ENCODE data around the gene CCDC197. TPM values are rescaled to one million over a fixed set of nuclear protein-coding genes. Genes with fewer than 3 reads are reported as not detected.

Gene CCDC197
- total RNA-seq, 1 experiment from 2014 or later, result not detected

- TF ChIP-seq FOXK1 (CRISPR knock-in tag; IDR thresholded peaks at IDR 0.05), result no peak
- no peak for TF ChIP-seq ZNF263 (CRISPR knock-in tag; IDR thresholded peaks at IDR 0.05; ENCODE audit: low read depth)
- TF ChIP-seq CREM (CRISPR knock-in tag; IDR thresholded peaks at IDR 0.05), result no peak
- TF ChIP-seq ATF1 (CRISPR knock-in tag; IDR thresholded peaks at IDR 0.05), result no peak
- TF ChIP-seq ELF4 (CRISPR knock-in tag; IDR thresholded peaks at IDR 0.05; ENCODE audit: low read depth), result no peak
- TF ChIP-seq, protein P1, sequence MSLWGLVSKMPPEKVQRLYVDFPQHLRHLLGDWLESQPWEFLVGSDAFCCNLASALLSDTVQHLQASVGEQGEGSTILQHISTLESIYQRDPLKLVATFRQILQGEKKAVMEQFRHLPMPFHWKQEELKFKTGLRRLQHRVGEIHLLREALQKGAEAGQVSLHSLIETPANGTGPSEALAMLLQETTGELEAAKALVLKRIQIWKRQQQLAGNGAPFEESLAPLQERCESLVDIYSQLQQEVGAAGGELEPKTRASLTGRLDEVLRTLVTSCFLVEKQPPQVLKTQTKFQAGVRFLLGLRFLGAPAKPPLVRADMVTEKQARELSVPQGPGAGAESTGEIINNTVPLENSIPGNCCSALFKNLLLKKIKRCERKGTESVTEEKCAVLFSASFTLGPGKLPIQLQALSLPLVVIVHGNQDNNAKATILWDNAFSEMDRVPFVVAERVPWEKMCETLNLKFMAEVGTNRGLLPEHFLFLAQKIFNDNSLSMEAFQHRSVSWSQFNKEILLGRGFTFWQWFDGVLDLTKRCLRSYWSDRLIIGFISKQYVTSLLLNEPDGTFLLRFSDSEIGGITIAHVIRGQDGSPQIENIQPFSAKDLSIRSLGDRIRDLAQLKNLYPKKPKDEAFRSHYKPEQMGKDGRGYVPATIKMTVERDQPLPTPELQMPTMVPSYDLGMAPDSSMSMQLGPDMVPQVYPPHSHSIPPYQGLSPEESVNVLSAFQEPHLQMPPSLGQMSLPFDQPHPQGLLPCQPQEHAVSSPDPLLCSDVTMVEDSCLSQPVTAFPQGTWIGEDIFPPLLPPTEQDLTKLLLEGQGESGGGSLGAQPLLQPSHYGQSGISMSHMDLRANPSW (CRISPR knock-in tag; conservative IDR thresholded peaks at IDR 0.05; ENCODE audit: low read depth), result no peak
- no peak for TF ChIP-seq NR1H2 (CRISPR knock-in tag; IDR thresholded peaks at IDR 0.05)
- no peak for TF ChIP-seq JAZF1 (CRISPR knock-in tag; IDR thresholded peaks at IDR 0.05)
- no peak for TF ChIP-seq CREB1 (CRISPR knock-in tag; IDR thresholded peaks at IDR 0.05)
- TF ChIP-seq NFE2L1 (CRISPR knock-in tag; IDR thresholded peaks at IDR 0.05), result no peak
- TF ChIP-seq ZBTB21 (CRISPR knock-in tag; IDR thresholded peaks at IDR 0.05; ENCODE audit: borderline replicate concordance), result no peak
- TF ChIP-seq, protein P2, sequence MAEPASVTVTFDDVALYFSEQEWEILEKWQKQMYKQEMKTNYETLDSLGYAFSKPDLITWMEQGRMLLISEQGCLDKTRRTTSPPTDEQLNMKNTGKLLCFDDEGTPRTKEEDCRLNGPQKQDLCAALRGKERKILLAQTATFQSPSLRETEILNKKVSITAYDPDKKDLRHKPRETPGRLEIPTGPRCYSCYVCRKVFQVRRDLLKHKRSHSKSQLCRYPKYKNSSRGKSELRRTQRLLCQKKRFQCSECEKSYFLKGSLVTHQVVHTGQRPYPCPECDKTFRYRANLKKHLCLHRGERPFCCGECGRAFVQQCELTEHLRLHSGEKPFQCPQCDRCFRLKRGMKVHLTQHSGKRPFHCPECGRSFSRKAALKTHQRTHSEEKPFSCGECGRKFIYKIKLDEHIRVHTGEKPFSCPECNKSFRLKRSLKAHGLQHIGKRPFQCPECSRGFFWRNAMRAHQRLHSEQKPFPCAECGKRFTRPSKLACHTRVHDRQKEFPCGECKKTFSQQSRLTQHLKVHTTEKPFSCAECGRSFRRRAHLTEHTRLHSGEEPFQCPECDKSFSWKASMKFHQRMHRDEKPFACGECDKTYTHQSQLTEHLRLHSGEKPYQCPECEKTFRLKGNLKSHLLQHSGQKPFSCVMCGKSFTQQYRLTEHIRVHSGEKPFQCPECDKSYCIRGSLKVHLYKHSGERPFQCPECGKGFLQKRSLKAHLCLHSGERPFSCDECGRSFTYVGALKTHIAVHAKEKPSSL (CRISPR knock-in tag; conservative IDR thresholded peaks at IDR 0.05), result no peak
- no peak for TF ChIP-seq SMAD3 (CRISPR knock-in tag; IDR thresholded peaks at IDR 0.05; ENCODE audit: borderline replicate concordance)
- no peak for TF ChIP-seq IRF2 (CRISPR knock-in tag; IDR thresholded peaks at IDR 0.05; ENCODE audit: borderline replicate concordance, low read depth)
- TF ChIP-seq GTF2I (CRISPR knock-in tag; conservative IDR thresholded peaks at IDR 0.05), result no peak
- no peak for TF ChIP-seq NR3C1 (CRISPR knock-in tag; conservative IDR thresholded peaks at IDR 0.05; ENCODE audit: low read depth)
Observed at GRCh38 chr14:93965946-93966474, 31.1 kb upstream of the CCDC197 start (continued).

GRCh38 chr14:93967637-93968250 lies 29.4 kb upstream of the CCDC197 start:
- Mint-ChIP-seq H3K36me3 (no peaks in the 10 kb centered on the region), H3K9me3 (no peaks in the 10 kb centered on the region), H3K4me3 (no peak overlapping the region), H3K27me3 (ENCODE audit: low read depth) (no peaks in the 10 kb centered on the region), H3K4me1 (no peaks in the 10 kb centered on the region), H3K27ac (no peak overlapping the region)
- no peak for ATAC-seq
- POLR2A ChIA-PET, result no interaction called here
- TF ChIP-seq NFATC4 (CRISPR knock-in tag; IDR thresholded peaks at IDR 0.05) (no peak), JUN (CRISPR knock-in tag; IDR thresholded peaks at IDR 0.05) (no peak), SMAD4 (CRISPR knock-in tag; IDR thresholded peaks at IDR 0.05) (no peak), ZNF671 (CRISPR knock-in tag; IDR thresholded peaks at IDR 0.05) (no peak), ZNF532 (CRISPR knock-in tag; IDR thresholded peaks at IDR 0.05; ENCODE audit: borderline replicate concordance) (no peak)
- DNase-seq (ENCODE audit: low spot score), result no peak
- CTCF ChIA-PET, result interaction anchor here (0.9 to 2.3 kb wide), 2 partner anchors 14 to 28 kb away, joined by 3 to 18 read pairs; no protein-coding TSS in a partner anchor

Data from WTC11 (cell line).